Activated CD4-positive, alpha-beta T cell treated with anti-CD3 and anti-CD28 coated beads, Interleukin-2, amount 50 U/mL, for 16 hours (primary cell): Measurements from ENCODE around the gene BHLHE40.

Source experiments
- DNase-seq: peaks from one replicate; pipeline ENCODE4 v3.0.0-alpha.2; 2020

The BHLHE40 gene

GRCh38 chr3:5002871-5003247 is 23.6 kb downstream of the BHLHE40 start:
- no peak for DNase-seq

- DNase-seq, result no peak
Observed at GRCh38 chr3:5004319-5005152, 25.3 kb downstream of the BHLHE40 start.

- DNase-seq, result no peak
Observed at GRCh38 chr3:5005367-5005766, 26.1 kb downstream of the BHLHE40 start.

- DNase-seq, result peak; percentile 94
Observed at GRCh38 chr3:5006755-5007202, 27.5 kb downstream of the BHLHE40 start.

- no peak for DNase-seq
Observed at GRCh38 chr3:5007873-5008272, 28.6 kb downstream of the BHLHE40 start.

- DNase-seq, result no peak
Observed at GRCh38 chr3:5009506-5010109, 30.4 kb downstream of the BHLHE40 start.

GRCh38 chr3:5010140-5010539 is 30.9 kb downstream of the BHLHE40 start:
- DNase-seq, result no peak

GRCh38 chr3:5010706-5011554 is 31.7 kb downstream of the BHLHE40 start:
- DNase-seq, result no peak

GRCh38 chr3:5011555-5012256 is 32.5 kb downstream of the BHLHE40 start:
- DNase-seq, result no peak

GRCh38 chr3:5012367-5012766 is 33.1 kb downstream of the BHLHE40 start:
- no peak for DNase-seq

GRCh38 chr3:5013021-5013906 is 34.0 kb downstream of the BHLHE40 start:
- no peak for DNase-seq

- DNase-seq, result no peak
Observed at GRCh38 chr3:5014391-5014790, 35.2 kb downstream of the BHLHE40 start.

GRCh38 chr3:5015056-5015455 is 35.8 kb downstream of the BHLHE40 start:
- no peak for DNase-seq

GRCh38 chr3:5016211-5017161 is 37.2 kb downstream of the BHLHE40 start:
- DNase-seq, result peak; percentile 70

GRCh38 chr3:5017925-5018531 is 38.8 kb downstream of the BHLHE40 start:
- no peak for DNase-seq

- peak; percentile 87 for DNase-seq
Observed at GRCh38 chr3:5019411-5020241, 40.4 kb downstream of the BHLHE40 start.

GRCh38 chr3:5020242-5020722 is 41.0 kb downstream of the BHLHE40 start:
- no peak for DNase-seq

GRCh38 chr3:5021116-5022092 is 42.2 kb downstream of the BHLHE40 start:
- DNase-seq, result peak; percentile 83
